Glomerular endothelial cell (primary cell): ENCODE data around the gene FGD5. TPM values are rescaled to one million over a fixed set of nuclear protein-coding genes. Genes with fewer than 3 reads are reported as not detected.
A peak's percentile ranks its signal among the peaks of the same experiment; 100 is the strongest.

Experiments used
- DNase-seq: peaks from one replicate; pipeline ENCODE4 v3.0.0-alpha.2; 2011; ENCODE audit warnings: low read depth, low spot score; ENCODE audit errors: extremely low read depth
- total RNA-seq: library from RNA; depleted of rRNA; stranded (reverse); fragments of >200 nt; gene quantifications from 2 replicates; pipeline ENCODE4 v1.2.3, GENCODE V29; 2015

The FGD5 gene
- total RNA-seq, 1 donor from 2014 or later = 109 TPM

GRCh38 chr3:14823393-14823792 is 4.6 kb downstream of the FGD5 start:
- peak; percentile 51 for DNase-seq

GRCh38 chr3:14823910-14824629 is 5.3 kb downstream of the FGD5 start:
- DNase-seq = no peak

- DNase-seq = no peak
Measured at GRCh38 chr3:14824646-14825045, 5.9 kb downstream of the FGD5 start.

GRCh38 chr3:14826069-14826468 is 7.3 kb downstream of the FGD5 start:
- DNase-seq = no peak

GRCh38 chr3:14827776-14828175 is 9.0 kb downstream of the FGD5 start:
- DNase-seq = no peak

- no peak for DNase-seq
Measured at GRCh38 chr3:14829811-14830210, 11.0 kb downstream of the FGD5 start.

GRCh38 chr3:14831916-14832450 is 13.2 kb downstream of the FGD5 start:
- no peak for DNase-seq

GRCh38 chr3:14832975-14833722 is 14.4 kb downstream of the FGD5 start:
- DNase-seq = no peak

GRCh38 chr3:14834121-14834520 is 15.4 kb downstream of the FGD5 start:
- no peak for DNase-seq

GRCh38 chr3:14834807-14835466 is 16.2 kb downstream of the FGD5 start:
- no peak for DNase-seq

GRCh38 chr3:14836049-14836468 is 17.3 kb downstream of the FGD5 start:
- no peak for DNase-seq

GRCh38 chr3:14837186-14837877 is 18.6 kb downstream of the FGD5 start:
- no peak for DNase-seq

GRCh38 chr3:14837878-14838258 is 19.1 kb downstream of the FGD5 start:
- DNase-seq = no peak

GRCh38 chr3:14839236-14839635 is 20.5 kb downstream of the FGD5 start:
- DNase-seq = no peak

- DNase-seq = no peak
Measured at GRCh38 chr3:14841836-14842235, 23.1 kb downstream of the FGD5 start.

GRCh38 chr3:14842277-14842676 is 23.5 kb downstream of the FGD5 start:
- DNase-seq = no peak

- no peak for DNase-seq
Measured at GRCh38 chr3:14843321-14843720, 24.6 kb downstream of the FGD5 start.

- DNase-seq = no peak
Measured at GRCh38 chr3:14844386-14845170, 25.8 kb downstream of the FGD5 start.

- no peak for DNase-seq
Measured at GRCh38 chr3:14845180-14845579, 26.4 kb downstream of the FGD5 start.

- no peak for DNase-seq
Measured at GRCh38 chr3:14845826-14846225, 27.1 kb downstream of the FGD5 start.
